NCI-H2227 treated with DMSO at 0.1 percent for 48 hours (cell line): ENCODE data around the gene WDR90.

Experiments used
- DNase-seq: peaks from one replicate; lab custom pipeline; 2025; lab: John Stamatoyannopoulos, UW

Gene WDR90

GRCh38 chr16:660459-661183, 11.5 kb downstream of the WDR90 start:
- DNase-seq = peak; percentile 28

GRCh38 chr16:661184-661821, 12.1 kb downstream of the WDR90 start:
- DNase-seq = no peak

GRCh38 chr16:662095-662494, 12.9 kb downstream of the WDR90 start:
- DNase-seq = no peak

GRCh38 chr16:662597-662996, 13.4 kb downstream of the WDR90 start:
- DNase-seq = no peak

GRCh38 chr16:666572-666971, 17.4 kb downstream of the WDR90 start:
- no peak for DNase-seq

- no peak for DNase-seq
Observed at GRCh38 chr16:667113-667779, 18.1 kb downstream of the WDR90 start.

GRCh38 chr16:667780-668518, 18.8 kb downstream of the WDR90 start, which contains the start of gene RHOT2:
Gene RHOT2 (plus strand): TSS chr16:668132. CDS start chr16:668200, 68 bp downstream.
- peak; percentile 92 for DNase-seq

- no peak for DNase-seq
Observed at GRCh38 chr16:668519-669171, 19.5 kb downstream of the WDR90 start.

GRCh38 chr16:669666-670065, 20.5 kb downstream of the WDR90 start:
- DNase-seq = no peak

GRCh38 chr16:670485-671352, 21.6 kb downstream of the WDR90 start:
- no peak for DNase-seq

- DNase-seq = no peak
Observed at GRCh38 chr16:671353-672131, 22.4 kb downstream of the WDR90 start.

- DNase-seq = no peak
Observed at GRCh38 chr16:672371-672770, 23.2 kb downstream of the WDR90 start.

- DNase-seq = no peak
Observed at GRCh38 chr16:672851-673250, 23.7 kb downstream of the WDR90 start.

GRCh38 chr16:673399-673991, 24.3 kb downstream of the WDR90 start:
- no peak for DNase-seq

GRCh38 chr16:674214-674881, 25.2 kb downstream of the WDR90 start:
- no peak for DNase-seq

GRCh38 chr16:674968-675883, 26.1 kb downstream of the WDR90 start, which contains the start of gene RHBDL1:
Gene RHBDL1 (plus strand): TSS chr16:675671. CDS start chr16:675791, 120 bp downstream.
- no peak for DNase-seq

- DNase-seq = no peak
Observed at GRCh38 chr16:675884-676564, 26.9 kb downstream of the WDR90 start.
